ENCODE measurements around the gene NEURL4. TPM values are rescaled to one million over a fixed set of nuclear protein-coding genes. Genes with fewer than 3 reads are reported as not detected.
A peak's percentile ranks its signal among the peaks of the same experiment; 100 is the strongest.

The NEURL4 gene
- total RNA-seq, 1 donor from 2014 or later = 45.1 TPM

DNA sequence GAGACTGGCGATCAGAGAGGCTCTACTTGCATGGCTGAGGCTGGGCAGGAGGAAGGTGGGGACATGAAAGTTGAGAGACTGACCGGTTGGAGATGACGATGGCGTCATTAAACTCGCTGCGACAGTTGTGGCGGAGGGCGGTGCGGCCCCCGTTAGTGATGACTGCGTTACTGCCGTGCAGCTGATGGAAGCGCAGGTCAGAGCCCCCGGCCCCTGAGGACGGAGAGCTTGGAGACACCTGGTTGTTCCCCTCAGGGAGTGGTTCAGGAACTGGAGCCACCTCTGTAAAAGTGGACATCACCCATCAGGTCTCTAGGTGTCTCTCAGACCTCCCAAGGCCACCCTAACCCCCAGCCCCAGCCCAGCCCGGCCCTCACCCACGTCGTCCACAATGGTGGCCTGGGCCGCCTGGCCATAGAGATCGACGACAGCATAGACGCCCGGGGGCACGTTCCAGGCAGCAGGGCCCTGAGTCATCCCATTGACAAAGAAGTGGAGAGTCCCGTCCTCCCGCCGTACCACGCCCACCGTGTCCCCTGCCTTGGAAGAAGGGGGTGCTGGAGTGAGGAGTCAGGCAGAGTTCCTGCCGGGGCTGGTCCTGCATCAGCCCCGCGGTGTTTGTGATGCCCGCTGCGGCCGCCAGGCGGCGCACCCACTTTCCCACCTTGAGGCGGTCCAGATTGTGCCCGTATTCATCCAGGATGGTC is 5.3 kb downstream of the NEURL4 start:
- DNase-seq (ENCODE audit: extremely low spot score, unreplicated experiment) = no peak
- H3K36me3 Mint-ChIP-seq (ENCODE audit: unreplicated experiment) = peaks cover 12% of the 10 kb centered on the region
- TF ChIP-seq, protein P1, sequence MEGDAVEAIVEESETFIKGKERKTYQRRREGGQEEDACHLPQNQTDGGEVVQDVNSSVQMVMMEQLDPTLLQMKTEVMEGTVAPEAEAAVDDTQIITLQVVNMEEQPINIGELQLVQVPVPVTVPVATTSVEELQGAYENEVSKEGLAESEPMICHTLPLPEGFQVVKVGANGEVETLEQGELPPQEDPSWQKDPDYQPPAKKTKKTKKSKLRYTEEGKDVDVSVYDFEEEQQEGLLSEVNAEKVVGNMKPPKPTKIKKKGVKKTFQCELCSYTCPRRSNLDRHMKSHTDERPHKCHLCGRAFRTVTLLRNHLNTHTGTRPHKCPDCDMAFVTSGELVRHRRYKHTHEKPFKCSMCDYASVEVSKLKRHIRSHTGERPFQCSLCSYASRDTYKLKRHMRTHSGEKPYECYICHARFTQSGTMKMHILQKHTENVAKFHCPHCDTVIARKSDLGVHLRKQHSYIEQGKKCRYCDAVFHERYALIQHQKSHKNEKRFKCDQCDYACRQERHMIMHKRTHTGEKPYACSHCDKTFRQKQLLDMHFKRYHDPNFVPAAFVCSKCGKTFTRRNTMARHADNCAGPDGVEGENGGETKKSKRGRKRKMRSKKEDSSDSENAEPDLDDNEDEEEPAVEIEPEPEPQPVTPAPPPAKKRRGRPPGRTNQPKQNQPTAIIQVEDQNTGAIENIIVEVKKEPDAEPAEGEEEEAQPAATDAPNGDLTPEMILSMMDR (IDR thresholded peaks at IDR 0.05) = peak; percentile 78
- H3K4me1 Mint-ChIP-seq (ENCODE audit: unreplicated experiment) = peaks cover 13% of the 10 kb centered on the region
- H3K27me3 Mint-ChIP-seq (ENCODE audit: unreplicated experiment) = no peaks in the 10 kb centered on the region
- no peaks in the 10 kb centered on the region for H3K9me3 Mint-ChIP-seq (ENCODE audit: unreplicated experiment)
- H3K4me3 Mint-ChIP-seq (ENCODE audit: unreplicated experiment) = no peak overlapping the region
- H3K27ac Mint-ChIP-seq (ENCODE audit: unreplicated experiment) = no peak overlapping the region

DNA sequence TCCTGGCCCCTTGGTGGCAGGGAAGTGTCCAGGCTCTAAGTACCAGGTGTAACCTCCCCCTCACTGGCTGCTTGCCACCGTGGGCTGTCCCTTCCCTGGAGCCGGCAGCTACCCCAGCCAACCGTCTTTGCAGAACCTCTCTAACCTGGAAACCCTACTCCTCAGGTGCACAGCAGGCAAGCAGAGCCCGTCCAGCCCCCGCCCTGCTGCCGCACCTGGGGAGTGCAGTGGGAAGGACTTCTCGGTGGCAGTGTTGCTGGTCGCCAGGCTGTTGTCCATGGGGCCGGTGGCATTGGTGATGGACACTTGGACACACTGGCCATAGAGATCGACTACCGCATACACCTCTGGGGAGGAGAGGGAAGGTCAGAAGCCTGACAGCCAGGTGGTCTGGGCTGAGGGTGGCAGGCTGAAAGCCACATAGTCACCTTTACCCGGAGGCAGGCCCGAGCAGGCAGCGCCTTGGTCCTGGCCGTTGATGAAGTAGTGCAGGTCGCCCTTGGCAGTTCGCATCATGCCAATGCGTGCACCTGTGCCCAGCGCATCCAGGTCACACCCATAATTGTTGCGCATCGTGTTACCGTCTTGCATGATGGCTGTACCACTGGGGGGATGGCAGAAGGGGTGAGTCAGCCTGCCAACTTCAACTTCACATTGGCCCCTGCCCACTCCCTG is 6.5 kb downstream of the NEURL4 start:
- Mint-ChIP-seq H3K27ac (ENCODE audit: unreplicated experiment) (no peak overlapping the region), H3K4me1 (ENCODE audit: unreplicated experiment) (peaks cover 1% of the 10 kb centered on the region), H3K9me3 (ENCODE audit: unreplicated experiment) (no peaks in the 10 kb centered on the region), H3K36me3 (ENCODE audit: unreplicated experiment) (peaks cover 15% of the 10 kb centered on the region), H3K4me3 (ENCODE audit: unreplicated experiment) (no peak overlapping the region), H3K27me3 (ENCODE audit: unreplicated experiment) (no peaks in the 10 kb centered on the region)
- TF ChIP-seq, protein P1 (IDR thresholded peaks at IDR 0.05) = no peak
- DNase-seq (ENCODE audit: extremely low spot score, unreplicated experiment) = no peak

DNA sequence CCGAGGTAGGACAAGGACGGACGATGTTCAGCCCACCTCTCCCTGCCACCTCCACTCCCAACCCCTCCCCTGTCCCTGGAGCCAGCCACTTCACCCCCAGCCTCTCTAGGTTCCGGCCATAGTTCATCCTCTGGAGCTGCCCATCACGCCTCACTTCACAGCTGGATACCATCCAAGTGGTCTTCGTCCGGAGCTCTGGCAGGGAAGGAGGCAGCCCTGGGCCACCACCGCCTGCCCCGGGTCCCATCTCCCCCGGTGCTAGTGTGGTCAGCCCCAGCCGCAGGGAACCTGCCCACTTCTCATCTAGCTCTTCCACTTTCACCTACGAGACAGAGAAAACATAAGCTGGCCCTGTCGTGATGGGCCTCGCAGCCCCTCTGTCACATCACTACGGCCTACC is 7.7 kb downstream of the NEURL4 start:
- TF ChIP-seq, protein P1 (IDR thresholded peaks at IDR 0.05) = no peak
- no peak for DNase-seq (ENCODE audit: extremely low spot score, unreplicated experiment)
- H3K36me3 Mint-ChIP-seq (ENCODE audit: unreplicated experiment) = peaks cover 20% of the 10 kb centered on the region
- H3K4me3 Mint-ChIP-seq (ENCODE audit: unreplicated experiment) = no peak overlapping the region
- no peaks in the 10 kb centered on the region for H3K27me3 Mint-ChIP-seq (ENCODE audit: unreplicated experiment)
- H3K27ac Mint-ChIP-seq (ENCODE audit: unreplicated experiment) = no peak overlapping the region
- H3K4me1 Mint-ChIP-seq (ENCODE audit: unreplicated experiment) = peaks cover under 1% of the 10 kb centered on the region
- H3K9me3 Mint-ChIP-seq (ENCODE audit: unreplicated experiment) = no peaks in the 10 kb centered on the region

DNA sequence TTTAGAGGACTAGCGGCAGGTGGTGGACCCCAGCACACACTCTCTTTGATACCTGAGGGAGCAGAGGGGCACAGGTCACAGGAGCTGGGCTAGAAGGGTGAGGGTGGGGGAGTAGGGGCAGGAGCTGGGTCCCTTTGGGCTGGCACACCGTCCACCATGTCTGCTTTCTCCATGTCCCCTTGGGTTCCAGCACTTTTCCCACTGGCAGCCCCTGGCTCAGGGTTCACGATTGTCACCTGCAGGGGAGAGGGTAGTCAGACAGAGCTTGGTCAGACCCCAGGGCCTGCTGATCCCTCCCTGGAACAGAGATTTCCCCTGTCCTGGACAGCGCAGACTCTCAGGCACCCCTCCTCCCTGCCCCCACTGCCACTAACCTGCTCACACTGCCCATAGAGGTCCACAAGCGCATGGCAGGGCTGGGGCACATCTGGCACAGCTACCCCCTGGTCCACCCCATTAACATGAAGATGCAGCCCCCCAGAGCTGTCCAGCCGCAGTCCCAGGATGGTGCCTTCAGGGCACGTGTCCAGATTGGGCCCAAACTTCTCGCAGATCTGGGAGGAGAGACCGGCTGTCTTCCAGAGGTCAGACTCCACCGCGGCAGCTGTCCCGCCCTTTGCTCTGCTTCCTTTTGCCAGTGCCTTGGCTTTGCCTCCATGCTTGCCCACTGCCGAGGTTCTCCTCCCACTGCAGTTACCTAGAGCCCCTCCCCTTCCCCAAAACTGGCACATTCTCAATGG is 10.8 kb downstream of the NEURL4 start:
- DNase-seq (ENCODE audit: extremely low spot score, unreplicated experiment) = no peak
- no peaks in the 10 kb centered on the region for H3K27me3 Mint-ChIP-seq (ENCODE audit: unreplicated experiment)
- no peak overlapping the region for H3K27ac Mint-ChIP-seq (ENCODE audit: unreplicated experiment)
- H3K36me3 Mint-ChIP-seq (ENCODE audit: unreplicated experiment) = peaks cover 23% of the 10 kb centered on the region
- no peaks in the 10 kb centered on the region for H3K9me3 Mint-ChIP-seq (ENCODE audit: unreplicated experiment)
- peaks cover 15% of the 10 kb centered on the region for H3K4me1 Mint-ChIP-seq (ENCODE audit: unreplicated experiment)
- TF ChIP-seq, protein P1 (IDR thresholded peaks at IDR 0.05) = no peak
- no peak overlapping the region for H3K4me3 Mint-ChIP-seq (ENCODE audit: unreplicated experiment)

Measured in osteocyte (in vitro differentiated cells).